BE2C (cell line): ENCODE measurements around the gene ATP8A2.

Experiments
- DNase-seq: peaks from one replicate; pipeline ENCODE4 v3.0.0-alpha.2; 2020
- H3K27me3 ChIP-seq: fragments of 250-450 bp; sonication (Bioruptor Pico); 2 replicates; pipeline ENCODE4 v1.5.1; 2020; ENCODE audit warnings: mild to moderate bottlenecking
- H3K36me3 ChIP-seq: fragments of 250-450 bp; sonication (Bioruptor Pico); 2 replicates; pipeline ENCODE4 v1.5.1; 2020; ENCODE audit warnings: mild to moderate bottlenecking
- H3K4me1 ChIP-seq: fragments of 250-450 bp; sonication (Bioruptor Pico); 2 replicates; pipeline ENCODE4 v1.5.1; 2020
- H3K4me3 ChIP-seq: 2 replicates; pipeline ENCODE4 v1.5.1; 2011; ENCODE audit warnings: low read depth, low read length
- H3K9me3 ChIP-seq: fragments of 250-450 bp; sonication (Bioruptor Pico); 2 replicates; pipeline ENCODE4 v1.5.1; 2020
- TF ChIP-seq, protein P1 (sequence below): IDR thresholded peaks from 2 replicates; pipeline ENCODE4 v1.5.1; 2012; ENCODE audit warnings: mild to moderate bottlenecking, low read depth, low read length

Gene ATP8A2

DNA sequence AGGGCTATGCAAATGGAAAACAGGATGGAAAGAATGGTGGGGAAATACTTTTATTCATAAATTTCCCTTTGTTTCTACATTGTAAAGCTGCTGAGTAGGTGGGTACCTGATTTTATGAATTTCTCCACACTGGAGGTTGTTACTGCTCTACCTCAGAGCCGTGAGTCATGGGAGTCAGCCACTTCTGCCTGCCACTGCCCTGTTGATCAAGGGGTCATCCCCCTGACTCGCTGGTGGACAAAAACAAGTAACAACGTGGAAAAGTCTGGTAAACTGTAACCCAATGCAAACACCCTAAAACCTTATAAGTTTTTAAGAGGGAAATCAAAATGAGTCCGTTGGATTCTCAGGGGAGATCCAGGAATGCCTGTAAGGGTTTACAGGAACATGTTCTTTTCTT is 329.5 kb downstream of the ATP8A2 start:
- Histone ChIP-seq H3K4me1 (no peaks in the 10 kb centered on the region), H3K9me3 (no peaks in the 10 kb centered on the region), H3K36me3 (no peaks in the 10 kb centered on the region), H3K4me3 (no peak overlapping the region), H3K27me3 (no peaks in the 10 kb centered on the region)
- DNase-seq: no peak
- TF ChIP-seq, protein P1, sequence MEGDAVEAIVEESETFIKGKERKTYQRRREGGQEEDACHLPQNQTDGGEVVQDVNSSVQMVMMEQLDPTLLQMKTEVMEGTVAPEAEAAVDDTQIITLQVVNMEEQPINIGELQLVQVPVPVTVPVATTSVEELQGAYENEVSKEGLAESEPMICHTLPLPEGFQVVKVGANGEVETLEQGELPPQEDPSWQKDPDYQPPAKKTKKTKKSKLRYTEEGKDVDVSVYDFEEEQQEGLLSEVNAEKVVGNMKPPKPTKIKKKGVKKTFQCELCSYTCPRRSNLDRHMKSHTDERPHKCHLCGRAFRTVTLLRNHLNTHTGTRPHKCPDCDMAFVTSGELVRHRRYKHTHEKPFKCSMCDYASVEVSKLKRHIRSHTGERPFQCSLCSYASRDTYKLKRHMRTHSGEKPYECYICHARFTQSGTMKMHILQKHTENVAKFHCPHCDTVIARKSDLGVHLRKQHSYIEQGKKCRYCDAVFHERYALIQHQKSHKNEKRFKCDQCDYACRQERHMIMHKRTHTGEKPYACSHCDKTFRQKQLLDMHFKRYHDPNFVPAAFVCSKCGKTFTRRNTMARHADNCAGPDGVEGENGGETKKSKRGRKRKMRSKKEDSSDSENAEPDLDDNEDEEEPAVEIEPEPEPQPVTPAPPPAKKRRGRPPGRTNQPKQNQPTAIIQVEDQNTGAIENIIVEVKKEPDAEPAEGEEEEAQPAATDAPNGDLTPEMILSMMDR: no peak

DNA sequence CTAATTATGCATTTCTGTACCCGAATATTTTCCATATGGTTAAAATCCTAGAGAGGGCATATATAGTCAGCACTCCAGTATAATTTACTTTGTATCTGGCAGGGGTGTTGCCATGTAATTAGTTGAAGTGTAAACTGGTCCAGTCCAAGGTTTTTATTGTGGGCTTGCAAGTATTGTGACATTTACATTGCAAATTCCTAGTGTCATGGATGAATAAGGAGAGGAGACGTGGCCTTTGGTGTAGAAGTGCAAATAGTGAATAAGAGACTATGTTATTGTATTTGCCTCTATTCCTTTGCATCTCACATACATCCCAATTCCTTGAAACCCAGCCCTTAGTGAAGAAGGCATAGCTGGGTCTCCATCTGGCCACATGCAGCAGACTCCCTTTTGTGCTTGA is 330.6 kb downstream of the ATP8A2 start:
- TF ChIP-seq, protein P1: no peak
- H3K27me3 ChIP-seq: no peaks in the 10 kb centered on the region
- DNase-seq: no peak
- H3K36me3 ChIP-seq: no peaks in the 10 kb centered on the region
- H3K4me3 ChIP-seq: no peak overlapping the region
- H3K9me3 ChIP-seq: no peaks in the 10 kb centered on the region
- H3K4me1 ChIP-seq: no peaks in the 10 kb centered on the region

DNA sequence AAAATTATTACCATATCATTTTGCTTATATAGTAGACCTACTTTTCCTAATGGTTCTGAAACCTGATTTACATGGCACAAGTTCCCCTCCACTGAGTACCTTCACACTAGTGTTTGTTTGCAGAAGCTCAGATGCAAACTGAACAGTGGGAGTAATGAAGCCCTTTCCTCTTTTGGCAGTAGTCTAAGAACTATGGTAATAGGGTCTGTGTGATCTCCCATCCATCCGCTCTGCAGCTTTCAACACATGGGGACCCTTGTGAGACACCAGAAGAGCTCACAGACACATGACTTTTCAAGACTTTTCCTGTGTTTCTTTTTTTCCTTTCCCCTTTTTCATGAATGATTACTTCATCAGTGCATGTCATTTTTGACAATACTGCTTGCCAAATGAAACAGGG is 336.0 kb downstream of the ATP8A2 start:
- Histone ChIP-seq H3K9me3 (no peaks in the 10 kb centered on the region), H3K4me3 (no peak overlapping the region), H3K4me1 (no peaks in the 10 kb centered on the region), H3K36me3 (no peaks in the 10 kb centered on the region), H3K27me3 (no peaks in the 10 kb centered on the region)
- no peak for DNase-seq
- TF ChIP-seq, protein P1: no peak

- DNase-seq: no peak
- H3K4me3 ChIP-seq: no peak overlapping the region
- no peaks in the 10 kb centered on the region for H3K4me1 ChIP-seq
- TF ChIP-seq, protein P1: no peak
- H3K9me3 ChIP-seq: no peaks in the 10 kb centered on the region
- H3K36me3 ChIP-seq: no peaks in the 10 kb centered on the region
- no peaks in the 10 kb centered on the region for H3K27me3 ChIP-seq
These were observed 336.5 kb downstream of the ATP8A2 start for GRCh38 chr13:25708268-25708667.

GRCh38 chr13:25709088-25709487 is 337.3 kb downstream of the ATP8A2 start:
- TF ChIP-seq, protein P1: no peak
- no peak for DNase-seq
- H3K36me3 ChIP-seq: no peaks in the 10 kb centered on the region

GRCh38 chr13:25715760-25716159 is 344.0 kb downstream of the ATP8A2 start:
- no peak for DNase-seq
- H3K9me3 ChIP-seq: no peaks in the 10 kb centered on the region
- H3K4me1 ChIP-seq: no peaks in the 10 kb centered on the region
- H3K4me3 ChIP-seq: no peak overlapping the region
- TF ChIP-seq, protein P1: no peak
- H3K36me3 ChIP-seq: no peaks in the 10 kb centered on the region
- H3K27me3 ChIP-seq: no peaks in the 10 kb centered on the region

More at GRCh38 chr13:25709088-25709487, 337.3 kb downstream of the ATP8A2 start:
- Histone ChIP-seq H3K27me3 (no peaks in the 10 kb centered on the region), H3K4me3 (no peak overlapping the region), H3K9me3 (no peaks in the 10 kb centered on the region), H3K4me1 (no peaks in the 10 kb centered on the region)
